Measurements from ENCODE around the gene TFAP2E. TPM values are rescaled to one million over a fixed set of nuclear protein-coding genes. Genes with fewer than 3 reads are reported as not detected.

Gene TFAP2E
- total RNA-seq, 1 donor from 2014 or later: under 0.01 TPM

DNA sequence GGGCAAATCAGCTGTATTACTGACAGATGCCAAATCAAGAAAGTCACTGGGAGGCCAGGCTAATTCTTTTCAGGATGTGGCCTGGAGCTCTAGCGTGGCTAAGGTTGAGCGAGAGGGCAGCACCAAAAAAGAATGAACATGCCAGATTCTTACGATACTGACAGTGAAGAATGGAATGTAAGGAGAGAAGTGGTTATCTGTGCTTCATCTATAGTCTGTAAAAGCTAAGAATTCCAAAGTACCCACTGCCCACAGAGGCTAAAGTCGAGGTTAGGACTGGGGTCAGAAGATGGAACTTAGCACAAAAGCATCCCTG is 32.7 kb downstream of the TFAP2E start:
- DNase-seq (ENCODE audit: low read depth) (no peak), FAIRE-seq (no peak)
- no peak overlapping the region for H3K4me3 ChIP-seq (ENCODE audit: low read depth, low read length)
- no peaks in the 10 kb centered on the region for H3K27me3 ChIP-seq (ENCODE audit: control insufficient read depth, insufficient read depth, low read length)
- TF ChIP-seq, protein P1, sequence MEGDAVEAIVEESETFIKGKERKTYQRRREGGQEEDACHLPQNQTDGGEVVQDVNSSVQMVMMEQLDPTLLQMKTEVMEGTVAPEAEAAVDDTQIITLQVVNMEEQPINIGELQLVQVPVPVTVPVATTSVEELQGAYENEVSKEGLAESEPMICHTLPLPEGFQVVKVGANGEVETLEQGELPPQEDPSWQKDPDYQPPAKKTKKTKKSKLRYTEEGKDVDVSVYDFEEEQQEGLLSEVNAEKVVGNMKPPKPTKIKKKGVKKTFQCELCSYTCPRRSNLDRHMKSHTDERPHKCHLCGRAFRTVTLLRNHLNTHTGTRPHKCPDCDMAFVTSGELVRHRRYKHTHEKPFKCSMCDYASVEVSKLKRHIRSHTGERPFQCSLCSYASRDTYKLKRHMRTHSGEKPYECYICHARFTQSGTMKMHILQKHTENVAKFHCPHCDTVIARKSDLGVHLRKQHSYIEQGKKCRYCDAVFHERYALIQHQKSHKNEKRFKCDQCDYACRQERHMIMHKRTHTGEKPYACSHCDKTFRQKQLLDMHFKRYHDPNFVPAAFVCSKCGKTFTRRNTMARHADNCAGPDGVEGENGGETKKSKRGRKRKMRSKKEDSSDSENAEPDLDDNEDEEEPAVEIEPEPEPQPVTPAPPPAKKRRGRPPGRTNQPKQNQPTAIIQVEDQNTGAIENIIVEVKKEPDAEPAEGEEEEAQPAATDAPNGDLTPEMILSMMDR (IDR thresholded peaks at IDR 0.05; ENCODE audit: insufficient read depth, low read length, severe bottlenecking): no peak
- H3K36me3 ChIP-seq (ENCODE audit: control insufficient read depth, insufficient read depth, low read length): peaks cover 18% of the 10 kb centered on the region

DNA sequence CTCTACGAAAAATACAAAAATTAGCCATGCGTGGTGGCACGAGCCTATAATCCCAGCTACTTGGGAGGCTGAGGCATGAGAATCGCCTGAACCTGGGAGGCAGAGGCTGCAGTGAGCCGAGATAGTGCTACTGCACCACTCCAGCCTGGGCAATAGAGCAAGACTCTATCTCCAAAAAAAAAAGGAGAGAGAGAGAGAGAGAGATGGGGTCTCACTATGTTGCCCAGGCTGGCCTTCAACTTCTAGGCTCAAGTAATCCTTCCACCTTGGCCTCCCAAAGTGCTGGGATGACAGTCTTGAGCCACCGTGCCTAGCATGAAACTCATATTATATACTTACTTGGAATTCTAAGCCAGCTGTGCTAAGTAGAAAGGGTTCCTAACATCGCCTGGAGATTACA is 38.5 kb downstream of the TFAP2E start:
- no peak for FAIRE-seq

DNA sequence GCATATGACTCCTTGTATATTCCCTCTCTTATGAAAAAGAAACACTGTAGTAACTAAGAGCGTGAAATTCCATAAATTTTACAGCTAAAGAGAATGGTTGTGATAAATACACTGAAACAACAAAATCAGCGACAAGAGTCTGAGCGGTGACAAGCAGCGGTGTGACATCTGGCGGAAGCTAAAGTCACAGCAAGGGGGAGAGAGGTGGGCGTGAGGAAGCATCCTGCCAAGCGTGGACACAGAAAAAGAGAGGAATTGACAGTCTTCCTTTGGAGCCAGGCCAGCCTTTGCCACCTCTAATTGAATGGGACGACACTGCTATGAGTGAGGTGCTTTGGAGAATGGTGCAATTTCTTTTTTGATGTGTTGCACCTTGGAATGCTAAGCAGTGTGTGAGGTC is 42.3 kb downstream of the TFAP2E start:
- TF ChIP-seq, protein P1 (IDR thresholded peaks at IDR 0.05; ENCODE audit: insufficient read depth, low read length, severe bottlenecking): no peak
- FAIRE-seq (no peak), DNase-seq (ENCODE audit: low read depth) (no peak)
- H3K27me3 ChIP-seq (ENCODE audit: control insufficient read depth, insufficient read depth, low read length): no peaks in the 10 kb centered on the region
- no peak overlapping the region for H3K4me3 ChIP-seq (ENCODE audit: low read depth, low read length)
- H3K36me3 ChIP-seq (ENCODE audit: control insufficient read depth, insufficient read depth, low read length): no peaks in the 10 kb centered on the region

More for the DNA sequence above, 38.5 kb downstream of the TFAP2E start:
- Histone ChIP-seq H3K36me3 (ENCODE audit: control insufficient read depth, insufficient read depth, low read length) (peaks cover 4% of the 10 kb centered on the region), H3K27me3 (ENCODE audit: control insufficient read depth, insufficient read depth, low read length) (no peaks in the 10 kb centered on the region), H3K4me3 (ENCODE audit: low read depth, low read length) (no peak overlapping the region)
- TF ChIP-seq, protein P1 (IDR thresholded peaks at IDR 0.05; ENCODE audit: insufficient read depth, low read length, severe bottlenecking): no peak
- DNase-seq (ENCODE audit: low read depth): no peak

DNA sequence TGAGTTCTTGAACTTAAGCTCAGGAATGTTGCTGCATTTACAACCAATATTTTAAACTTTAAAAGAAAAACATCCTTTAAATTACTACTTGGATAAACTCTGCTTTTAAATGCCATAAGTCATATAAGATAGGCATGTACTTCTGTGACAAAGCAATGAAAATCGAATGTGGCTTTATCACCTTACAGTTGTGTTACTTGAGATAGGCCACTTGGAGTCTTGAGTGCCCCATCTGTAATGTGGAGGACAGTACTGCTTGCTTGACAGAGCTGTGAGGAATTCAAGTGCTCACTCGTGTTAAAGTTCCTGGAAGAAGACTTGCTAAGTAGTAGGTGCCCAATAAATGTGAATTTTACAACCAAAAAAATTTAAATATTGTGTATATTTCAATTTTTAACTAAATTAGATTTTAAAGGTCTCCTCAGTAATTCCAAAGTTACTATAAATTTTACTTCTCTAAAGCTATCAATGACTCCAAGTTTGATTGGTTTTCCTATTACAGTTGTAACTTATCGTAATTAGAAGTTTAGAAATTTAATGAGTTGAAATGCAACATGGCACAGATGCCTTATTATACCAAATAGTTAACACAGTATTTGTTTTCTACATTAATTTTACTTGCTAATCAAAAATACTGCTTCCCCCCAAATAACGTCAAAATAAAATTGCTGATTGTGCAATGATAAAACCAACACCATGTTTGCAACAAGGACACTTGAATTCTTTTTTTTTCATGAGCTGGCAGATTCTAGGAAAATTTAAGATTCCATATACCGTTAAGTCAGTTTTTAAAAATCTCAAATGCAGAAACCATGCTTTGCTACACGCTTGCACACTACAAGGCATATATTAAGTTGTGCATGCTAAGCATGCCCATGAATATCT is 46.4 kb downstream of the TFAP2E start:
- TF ChIP-seq, protein P1 (IDR thresholded peaks at IDR 0.05; ENCODE audit: insufficient read depth, low read length, severe bottlenecking): no peak
- DNase-seq (ENCODE audit: low read depth) (no peak), FAIRE-seq (no peak)
- no peaks in the 10 kb centered on the region for H3K27me3 ChIP-seq (ENCODE audit: control insufficient read depth, insufficient read depth, low read length)
- H3K4me3 ChIP-seq (ENCODE audit: low read depth, low read length): no peak overlapping the region
- peaks cover 2% of the 10 kb centered on the region for H3K36me3 ChIP-seq (ENCODE audit: control insufficient read depth, insufficient read depth, low read length)

DNA sequence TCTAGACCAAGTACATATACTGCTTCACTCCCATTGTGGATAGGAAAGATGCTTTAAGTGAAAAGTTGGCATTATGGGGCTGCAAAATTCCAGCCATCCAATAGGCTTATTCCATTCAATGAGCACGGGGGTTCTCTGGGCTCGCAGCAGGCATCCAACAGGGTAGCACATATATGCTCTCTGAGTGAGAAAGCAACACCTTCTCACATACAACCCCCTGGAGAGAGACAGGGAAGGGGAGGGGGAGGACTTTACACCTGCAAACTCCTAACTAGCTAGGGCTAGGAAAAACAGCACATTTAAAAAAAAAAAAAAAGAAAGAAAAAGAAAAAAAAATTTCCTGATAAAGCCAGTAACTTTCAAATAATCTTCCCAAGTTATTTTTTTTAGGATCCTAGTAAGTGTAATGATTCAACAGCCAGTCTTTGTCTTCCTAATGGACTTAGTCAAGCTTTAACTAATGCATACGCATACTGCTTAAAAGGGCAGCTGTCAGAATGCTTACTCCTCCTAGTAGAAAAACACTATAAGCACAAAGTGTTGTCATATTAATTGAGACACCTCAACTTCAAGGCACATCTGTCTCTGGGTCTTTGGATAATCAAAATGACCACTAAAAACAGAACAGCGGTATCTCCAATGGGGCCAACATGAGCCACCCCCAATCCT is 49.5 kb downstream of the TFAP2E start:
- TF ChIP-seq, protein P1 (IDR thresholded peaks at IDR 0.05; ENCODE audit: insufficient read depth, low read length, severe bottlenecking): no peak
- Histone ChIP-seq H3K4me3 (ENCODE audit: low read depth, low read length) (no peak overlapping the region), H3K27me3 (ENCODE audit: control insufficient read depth, insufficient read depth, low read length) (no peaks in the 10 kb centered on the region), H3K36me3 (ENCODE audit: control insufficient read depth, insufficient read depth, low read length) (peaks cover 4% of the 10 kb centered on the region)
- DNase-seq (ENCODE audit: low read depth) (no peak), FAIRE-seq (no peak)

Data from bronchial epithelial cell (primary cell).